Measurements from ENCODE around the gene KY.

DNA sequence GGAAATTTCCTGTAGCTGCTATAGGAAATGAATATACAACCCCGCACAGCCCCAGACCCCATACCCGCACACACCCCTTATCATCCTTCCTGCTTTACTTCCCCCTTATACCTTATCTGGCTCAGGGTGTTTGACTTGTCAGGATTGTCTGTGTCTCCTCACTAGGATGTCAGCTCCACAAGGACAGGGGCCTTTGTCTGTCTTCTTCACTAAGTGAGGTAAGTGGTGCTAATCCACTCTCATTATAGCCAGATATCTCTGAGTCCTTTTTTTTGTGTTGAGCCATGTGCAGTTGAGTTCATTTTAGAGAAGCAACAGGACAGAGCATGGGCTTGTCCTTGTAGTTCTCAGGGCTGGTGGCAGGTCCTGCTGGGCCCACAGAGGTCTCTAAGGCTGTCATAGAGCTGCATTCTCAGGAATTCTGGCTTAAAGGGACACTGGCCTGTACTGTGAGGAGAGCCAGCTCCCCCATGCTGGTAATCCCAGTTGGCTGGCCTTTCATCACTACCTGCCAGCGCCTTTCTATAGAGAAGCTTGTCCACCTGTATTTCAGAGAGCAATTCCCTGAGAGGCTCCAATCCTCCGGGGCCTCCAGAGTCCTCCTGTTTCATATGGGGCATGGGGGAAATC is 9.0 kb downstream of the KY start:
- no peak for TF ChIP-seq POLR2A (IDR thresholded peaks at IDR 0.05; ENCODE audit: low read length)
- TF ChIP-seq GATA1 (IDR thresholded peaks at IDR 0.05; ENCODE audit: low read depth, low read length), result no peak

All from erythroblast (primary cell).